Measurements from ENCODE around the gene CCND3.

CCND3 gene

GRCh38 chr6:41931792-41932191 is 9.8 kb downstream of the CCND3 start:
- TF ChIP-seq JUND (IDR thresholded peaks at IDR 0.05; ENCODE audit: low read depth): no peak
- in situ Hi-C loops (cut with HindIII; ENCODE audit: low pct_unique_long_range_greater_than_20kb, low sequenced_read_pairs): no loop called here
- no peak for DNase-seq (ENCODE audit: low read depth in 1 of 2, low spot score in 1 of 2)

DNA sequence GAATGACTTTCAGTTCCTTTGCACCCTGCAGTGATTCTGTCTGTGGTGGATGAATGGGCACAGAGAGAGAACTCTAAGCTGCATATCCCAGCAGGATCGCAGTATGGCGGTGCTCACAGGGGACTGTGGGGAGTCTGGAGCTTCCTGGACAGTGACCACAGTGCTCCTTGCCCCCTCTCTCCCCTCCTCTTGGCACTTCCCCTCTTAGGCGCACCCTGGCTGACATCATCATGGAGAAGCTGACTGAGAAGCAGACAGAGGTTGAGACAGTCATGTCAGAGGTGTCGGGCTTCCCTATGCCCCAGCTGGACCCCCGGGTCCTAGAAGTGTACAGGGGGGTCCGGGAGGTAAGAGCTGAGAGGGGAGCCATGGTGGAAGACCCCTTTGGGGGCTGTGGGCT is 11.7 kb downstream of the CCND3 start:
- TF ChIP-seq JUND (IDR thresholded peaks at IDR 0.05; ENCODE audit: low read depth): no peak
- no peak for DNase-seq (ENCODE audit: low read depth in 1 of 2, low spot score in 1 of 2)
- in situ Hi-C loops (cut with HindIII; ENCODE audit: low pct_unique_long_range_greater_than_20kb, low sequenced_read_pairs): no loop called here

DNA sequence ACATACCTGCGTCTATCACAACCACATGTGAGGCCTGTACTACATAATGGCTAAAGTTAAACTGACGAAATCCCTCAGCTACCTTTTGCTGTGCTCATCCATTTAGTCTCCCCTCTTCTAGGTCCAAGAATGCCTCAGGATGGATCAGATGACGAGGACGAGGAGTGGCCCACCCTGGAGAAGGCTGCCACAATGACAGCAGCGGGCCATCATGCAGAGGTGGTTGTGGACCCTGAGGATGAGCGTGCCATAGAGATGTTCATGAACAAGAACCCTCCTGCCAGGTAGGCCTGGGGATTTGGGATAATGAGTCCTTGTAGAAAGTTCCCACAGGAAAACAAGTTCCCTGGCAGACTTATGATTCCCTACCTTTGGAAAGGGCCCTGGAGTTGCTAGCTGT is 14.4 kb downstream of the CCND3 start:
- in situ Hi-C loops (cut with HindIII; ENCODE audit: low pct_unique_long_range_greater_than_20kb, low sequenced_read_pairs): no loop called here
- no peak for DNase-seq (ENCODE audit: low read depth in 1 of 2, low spot score in 1 of 2)
- no peak for TF ChIP-seq JUND (IDR thresholded peaks at IDR 0.05; ENCODE audit: low read depth)

GRCh38 chr6:41922154-41922553 is 19.5 kb downstream of the CCND3 start:
- no peak for TF ChIP-seq JUND (IDR thresholded peaks at IDR 0.05; ENCODE audit: low read depth)
- no peak for DNase-seq (ENCODE audit: low read depth in 1 of 2, low spot score in 1 of 2)
- in situ Hi-C loops (cut with HindIII; ENCODE audit: low pct_unique_long_range_greater_than_20kb, low sequenced_read_pairs): no loop called here

GRCh38 chr6:41921712-41921998 is 20.0 kb downstream of the CCND3 start:
- in situ Hi-C loops (cut with HindIII; ENCODE audit: low pct_unique_long_range_greater_than_20kb, low sequenced_read_pairs): no loop called here
- no peak for DNase-seq (ENCODE audit: low read depth in 1 of 2, low spot score in 1 of 2)
- TF ChIP-seq JUND (IDR thresholded peaks at IDR 0.05; ENCODE audit: low read depth): no peak

DNA sequence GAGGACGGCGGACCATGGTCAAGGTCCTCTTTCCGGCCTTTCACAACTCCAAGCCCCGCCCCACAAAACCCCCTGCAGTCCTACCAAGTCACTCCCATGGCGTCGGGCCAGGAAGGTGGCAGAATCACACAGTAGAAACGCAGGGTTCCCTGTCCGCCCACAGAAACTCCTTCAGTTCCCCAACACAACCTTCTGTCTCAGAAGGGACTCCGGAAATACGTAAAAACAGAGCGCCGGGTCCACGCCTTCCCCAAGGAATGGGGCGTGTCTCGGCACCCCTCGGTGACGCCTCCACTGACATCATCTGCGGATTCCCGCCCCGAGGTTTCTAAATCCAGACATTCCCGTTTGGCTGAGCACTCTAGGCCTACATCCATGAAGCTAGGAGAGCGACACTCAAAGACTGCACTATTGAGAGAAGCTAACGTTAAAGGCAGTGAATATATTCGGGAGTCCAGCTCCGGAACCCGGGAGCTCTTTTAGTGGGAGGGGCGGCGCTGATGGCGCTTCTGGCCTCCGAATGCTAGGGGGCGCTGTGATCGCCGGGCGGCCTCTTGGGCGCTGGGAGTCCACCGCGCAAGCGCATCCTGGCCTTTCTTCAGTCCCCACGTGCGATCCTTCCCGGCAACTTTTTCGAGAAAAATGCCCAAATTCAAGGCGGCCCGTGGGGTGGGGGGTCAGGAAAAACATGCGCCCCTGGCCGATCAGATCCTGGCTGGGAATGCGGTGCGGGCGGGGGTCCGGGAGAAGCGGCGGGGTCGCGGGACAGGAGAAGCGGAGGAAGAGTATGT is 20.5 kb downstream of the CCND3 start, which contains the start of the genes BYSL and MED20:
BYSL (plus strand) TSS at position 579 of the 791 bp plus-strand sequence; CDS start at position 643, 64 bp downstream.
MED20 (minus strand) TSS at position 219 of the 791 bp plus-strand sequence; CDS start at position 98, 121 bp downstream.
- peak; percentile 93 to 96 for DNase-seq (ENCODE audit: low read depth in 1 of 2, low spot score in 1 of 2)
- in situ Hi-C loops (cut with HindIII; ENCODE audit: low pct_unique_long_range_greater_than_20kb, low sequenced_read_pairs): no loop called here
- no peak for TF ChIP-seq JUND (IDR thresholded peaks at IDR 0.05; ENCODE audit: low read depth)

GRCh38 chr6:41917528-41917927 is 24.1 kb downstream of the CCND3 start:
- DNase-seq (ENCODE audit: low read depth in 1 of 2, low spot score in 1 of 2): no peak
- in situ Hi-C loops (cut with HindIII; ENCODE audit: low pct_unique_long_range_greater_than_20kb, low sequenced_read_pairs): no loop called here
- TF ChIP-seq JUND (IDR thresholded peaks at IDR 0.05; ENCODE audit: low read depth): no peak

DNA sequence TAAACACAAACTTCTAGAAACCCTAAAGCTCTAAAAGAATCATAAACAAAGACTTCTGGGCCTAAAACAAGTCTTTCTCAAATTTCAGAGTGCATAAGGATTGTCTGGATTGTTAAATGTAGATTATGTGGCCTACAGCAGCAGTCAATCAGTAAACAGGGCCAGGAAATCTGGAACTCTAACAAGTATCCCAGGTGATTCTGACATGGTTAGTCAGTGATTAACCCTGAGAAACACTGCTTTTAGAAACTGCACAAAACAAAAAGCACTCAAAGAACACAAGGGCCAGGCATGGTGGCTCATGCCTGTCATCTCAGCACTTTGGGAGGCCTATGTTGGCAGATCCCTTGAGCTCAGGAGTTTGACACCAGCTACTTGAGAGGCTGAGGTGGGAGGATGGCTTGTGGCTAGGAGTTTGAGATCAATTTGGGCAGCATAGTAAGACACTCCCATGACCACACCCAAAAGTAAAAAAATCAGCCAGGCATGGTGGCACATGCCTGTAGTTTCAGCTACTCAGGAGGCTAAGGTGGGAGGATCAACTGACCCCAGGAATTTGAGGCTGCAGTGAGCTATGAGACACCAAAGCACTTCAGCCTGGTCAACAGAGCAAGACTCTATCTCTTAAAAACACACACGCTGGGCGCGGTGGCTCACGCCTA is 26.6 kb downstream of the CCND3 start:
- in situ Hi-C loops (cut with HindIII; ENCODE audit: low pct_unique_long_range_greater_than_20kb, low sequenced_read_pairs): no loop called here
- no peak for TF ChIP-seq JUND (IDR thresholded peaks at IDR 0.05; ENCODE audit: low read depth)
- no peak for DNase-seq (ENCODE audit: low read depth in 1 of 2, low spot score in 1 of 2)

- DNase-seq (ENCODE audit: low read depth in 1 of 2, low spot score in 1 of 2): no peak
- in situ Hi-C loops (cut with HindIII; ENCODE audit: low pct_unique_long_range_greater_than_20kb, low sequenced_read_pairs): no loop called here
- TF ChIP-seq JUND (IDR thresholded peaks at IDR 0.05; ENCODE audit: low read depth): no peak
These were observed 27.3 kb downstream of the CCND3 start for GRCh38 chr6:41914343-41914742.

- TF ChIP-seq JUND (IDR thresholded peaks at IDR 0.05; ENCODE audit: low read depth): no peak
- DNase-seq (ENCODE audit: low read depth in 1 of 2, low spot score in 1 of 2): no peak
- in situ Hi-C loops (cut with HindIII; ENCODE audit: low pct_unique_long_range_greater_than_20kb, low sequenced_read_pairs): no loop called here
These were observed 31.9 kb downstream of the CCND3 start for GRCh38 chr6:41909727-41910126.

GRCh38 chr6:41901882-41902519 is 39.6 kb downstream of the CCND3 start:
- no peak for TF ChIP-seq JUND (IDR thresholded peaks at IDR 0.05; ENCODE audit: low read depth)
- in situ Hi-C loops (cut with HindIII; ENCODE audit: low pct_unique_long_range_greater_than_20kb, low sequenced_read_pairs): no loop called here
- no peak for DNase-seq (ENCODE audit: low read depth in 1 of 2, low spot score in 1 of 2)

DNA sequence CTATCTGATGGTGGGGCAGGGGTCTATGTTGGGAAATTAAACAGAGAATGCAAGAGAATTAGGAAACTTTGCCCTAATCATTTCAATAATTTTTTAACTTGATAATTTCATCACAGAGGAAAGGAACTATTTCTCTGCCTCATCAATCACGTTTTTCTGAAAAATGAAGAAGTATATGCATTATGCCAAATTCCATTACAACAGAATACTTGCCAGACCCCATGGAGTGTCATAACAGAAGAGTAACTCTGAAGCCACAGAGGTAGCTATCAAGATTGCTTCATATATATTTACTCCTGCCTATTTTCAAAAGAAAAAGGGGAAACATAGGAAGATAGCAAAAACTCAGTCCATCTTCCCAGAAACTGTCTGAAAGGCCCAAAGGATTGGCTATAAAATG is 40.7 kb downstream of the CCND3 start:
- in situ Hi-C loops (cut with HindIII; ENCODE audit: low pct_unique_long_range_greater_than_20kb, low sequenced_read_pairs): no loop called here
- no peak for DNase-seq (ENCODE audit: low read depth in 1 of 2, low spot score in 1 of 2)
- no peak for TF ChIP-seq JUND (IDR thresholded peaks at IDR 0.05; ENCODE audit: low read depth)

DNA sequence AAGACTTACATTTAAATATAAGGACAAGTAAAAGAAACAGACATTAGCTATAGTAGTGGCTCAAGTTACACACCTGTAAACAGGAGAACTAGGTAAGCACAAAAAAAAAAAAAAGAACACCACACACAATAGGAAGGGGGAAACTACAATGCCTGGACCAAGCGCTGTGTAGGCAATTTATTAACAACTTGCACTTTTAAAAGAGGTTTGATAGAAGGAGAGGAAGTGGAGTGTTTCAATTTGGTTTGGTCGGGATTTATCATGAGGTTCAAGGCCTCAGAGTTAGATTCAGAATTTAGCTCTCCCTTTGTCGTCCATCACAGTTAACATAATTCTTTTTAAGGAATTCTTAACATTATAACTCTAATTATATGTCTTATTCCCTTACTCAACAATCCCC is 45.3 kb downstream of the CCND3 start:
- DNase-seq (ENCODE audit: low read depth in 1 of 2, low spot score in 1 of 2): no peak
- no peak for TF ChIP-seq JUND (IDR thresholded peaks at IDR 0.05; ENCODE audit: low read depth)
- in situ Hi-C loops (cut with HindIII; ENCODE audit: low pct_unique_long_range_greater_than_20kb, low sequenced_read_pairs): no loop called here

Measured in T47D (cell line).